ENCODE data around the gene SLC16A10.

- no peak for TF ChIP-seq POLR2A (IDR thresholded peaks at IDR 0.05; ENCODE audit: low read depth, low read length)
- no peak for TF ChIP-seq POLR2AphosphoS5 (IDR thresholded peaks at IDR 0.05; ENCODE audit: low read depth, low read length)
- TF ChIP-seq TAF1 (IDR thresholded peaks at IDR 0.05; ENCODE audit: borderline replicate concordance, low read depth, low read length): no peak
These were observed 41.7 kb downstream of the SLC16A10 start for GRCh38 chr6:111129013-111129412.

Data from GM12892 (cell line).